HuH-7.5 (cell line): Measurements from ENCODE around the gene SLC5A11.
"Not testable (repeated sequence)": the region's sequence is repeated elsewhere in the genome, so short reads cannot be mapped to it uniquely, and the experiment has no call there.

Source experiments
- DNase-seq: peaks from one replicate; pipeline ENCODE4 v3.0.0; 2011; ENCODE audit warnings: low spot score

The SLC5A11 gene

GRCh38 chr16:24836836-24837235, 8.9 kb upstream of the SLC5A11 start:
- no peak for DNase-seq

GRCh38 chr16:24837969-24838368, 7.8 kb upstream of the SLC5A11 start:
- DNase-seq = no peak

- DNase-seq = no peak
Measured at GRCh38 chr16:24838554-24839266, 7.1 kb upstream of the SLC5A11 start.

GRCh38 chr16:24839347-24839972, 6.3 kb upstream of the SLC5A11 start:
- no peak for DNase-seq

- DNase-seq = no peak
Measured at GRCh38 chr16:24841291-24841690, 4.5 kb upstream of the SLC5A11 start.

- DNase-seq = peak; percentile 38
Measured at GRCh38 chr16:24844101-24845030, 1.4 kb upstream of the SLC5A11 start.

- not testable (repeated sequence) for DNase-seq
Measured at GRCh38 chr16:24845031-24845365, 765 bp upstream of the SLC5A11 start.

- no peak for DNase-seq
Measured at GRCh38 chr16:24846548-24847357, 990 bp downstream of the SLC5A11 start.

GRCh38 chr16:24847358-24847664, 1.5 kb downstream of the SLC5A11 start:
- no peak for DNase-seq

GRCh38 chr16:24848065-24848464, 2.3 kb downstream of the SLC5A11 start:
- no peak for DNase-seq

GRCh38 chr16:24849641-24850040, 3.9 kb downstream of the SLC5A11 start:
- no peak for DNase-seq

GRCh38 chr16:24850289-24850938, 4.7 kb downstream of the SLC5A11 start:
- no peak for DNase-seq

- no peak for DNase-seq
Measured at GRCh38 chr16:24851700-24852099, 5.9 kb downstream of the SLC5A11 start.

GRCh38 chr16:24852281-24852721, 6.5 kb downstream of the SLC5A11 start:
- DNase-seq = no peak

- no peak for DNase-seq
Measured at GRCh38 chr16:24853169-24853824, 7.5 kb downstream of the SLC5A11 start.

GRCh38 chr16:24853830-24854229, 8.1 kb downstream of the SLC5A11 start:
- no peak for DNase-seq

- no peak for DNase-seq
Measured at GRCh38 chr16:24854607-24855171, 8.9 kb downstream of the SLC5A11 start.

GRCh38 chr16:24855678-24856077, 9.9 kb downstream of the SLC5A11 start:
- DNase-seq = no peak

GRCh38 chr16:24856871-24857270, 11.1 kb downstream of the SLC5A11 start:
- DNase-seq = not testable (repeated sequence)

GRCh38 chr16:24858219-24859041, 12.7 kb downstream of the SLC5A11 start:
- peak; percentile 71 for DNase-seq
